Stimulated activated CD4-positive, alpha-beta T cell treated with anti-CD3 and anti-CD28 coated beads, Interleukin-12 subunit alpha, Interleukin-12 subunit beta, amount 100 ng/mL, for 48 hours (primary cell): Measurements from ENCODE around the gene TUBGCP3.

Experiments used
- DNase-seq, 3 donors: peaks; one replicate each; pipeline ENCODE4 v3.0.0-alpha.2; 2020; ENCODE audit warnings: low read depth in 2 of 3, low spot score in 1 of 3

The TUBGCP3 gene

DNA sequence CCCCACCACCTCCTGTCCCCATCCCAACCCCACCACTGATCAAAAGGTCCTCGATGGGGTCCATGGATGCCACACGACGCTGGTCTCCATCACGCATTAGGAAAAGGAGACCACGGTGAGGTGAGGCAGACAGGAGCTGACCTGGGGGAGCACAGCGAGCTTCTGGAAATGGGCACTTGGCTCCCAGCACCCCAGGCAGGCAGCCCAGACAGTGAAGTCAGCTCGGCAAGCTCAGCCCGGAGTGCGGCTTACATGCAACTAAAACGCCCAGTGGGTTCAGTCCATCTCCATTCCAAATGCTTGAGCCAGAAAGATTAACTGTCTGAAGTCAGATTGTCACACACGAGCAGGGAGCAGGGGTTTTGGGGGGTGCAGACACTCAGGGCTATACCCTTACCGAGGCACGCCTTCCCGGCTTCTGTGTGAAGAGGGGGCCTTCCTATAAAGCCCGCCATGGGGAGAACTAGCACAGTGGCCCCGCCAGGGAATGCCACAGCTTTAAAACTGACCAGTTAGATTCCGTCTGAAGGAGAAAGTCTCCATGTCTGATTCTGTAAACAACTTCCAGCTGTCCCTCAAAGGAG, 132.4 kb downstream of the TUBGCP3 start:
- DNase-seq, result no peak

DNA sequence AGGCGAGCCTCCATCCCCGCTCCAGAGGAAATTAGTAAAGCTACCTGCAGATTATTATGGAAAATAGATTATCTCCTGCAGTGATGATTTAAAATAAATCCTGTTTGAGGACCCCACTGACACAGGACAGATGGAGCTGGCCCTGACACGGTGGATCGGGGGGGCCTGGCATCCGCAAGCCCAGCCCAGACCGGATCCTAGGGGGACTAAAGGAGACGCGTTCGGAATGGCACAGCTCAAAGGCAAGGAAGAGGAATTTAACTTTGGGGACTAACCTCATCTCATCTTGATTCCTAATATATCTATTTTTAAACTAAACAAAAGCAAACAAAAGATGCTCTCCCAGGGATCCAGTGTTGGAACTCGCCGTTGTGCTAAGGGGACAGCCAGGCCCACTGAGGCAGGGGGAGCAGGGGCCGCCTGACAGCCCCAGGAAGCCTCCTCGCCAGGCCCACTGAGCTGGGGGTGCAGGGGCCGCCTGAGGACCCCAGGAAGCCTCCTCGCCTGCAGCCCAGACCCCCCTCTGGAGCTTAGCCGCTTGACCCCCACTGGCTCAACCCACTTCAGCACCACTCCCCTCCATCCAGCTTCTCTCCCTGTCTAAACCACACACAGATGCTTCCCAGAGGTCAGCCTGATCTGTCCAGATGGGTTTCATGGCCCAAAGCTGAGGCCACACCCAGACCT, 133.2 kb downstream of the TUBGCP3 start:
- DNase-seq, result no peak

DNA sequence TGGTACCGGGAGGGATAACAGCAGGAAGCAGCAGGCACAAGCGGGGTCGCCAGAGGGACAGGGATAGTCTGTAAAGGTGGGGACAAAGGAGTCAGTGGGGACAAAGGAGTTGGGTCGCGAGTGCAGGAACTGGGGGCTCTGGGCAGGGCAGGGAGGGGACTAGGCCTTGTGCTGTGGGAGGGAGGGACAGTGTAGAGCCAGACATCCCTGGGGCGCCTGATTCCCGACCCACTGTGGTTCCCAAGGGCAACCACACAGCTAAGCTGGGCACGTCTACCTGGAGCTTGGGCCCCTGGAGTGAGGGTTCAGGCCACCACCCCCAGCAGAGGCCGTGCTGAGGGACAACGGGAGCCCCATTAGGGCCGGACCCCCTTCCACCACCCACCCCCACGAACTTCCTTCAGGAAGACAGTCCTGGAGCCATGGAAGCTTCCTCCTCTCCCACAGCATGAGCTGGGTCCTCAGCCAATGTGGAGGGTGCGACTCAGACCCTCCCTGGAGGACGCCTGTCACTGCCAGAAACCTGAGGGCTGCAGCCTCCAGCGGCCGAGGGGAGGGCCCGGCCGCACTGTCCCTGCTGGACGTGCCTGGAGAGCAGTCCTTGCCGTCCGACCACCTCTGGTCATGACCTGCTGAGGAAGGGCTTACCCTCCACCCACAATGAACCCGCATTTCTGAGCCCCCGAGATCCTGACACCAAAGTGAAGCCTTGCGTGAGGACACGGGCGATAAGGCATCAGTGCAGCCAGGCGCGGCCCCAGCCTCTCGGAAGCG, 133.9 kb downstream of the TUBGCP3 start:
- DNase-seq, result no peak

DNA sequence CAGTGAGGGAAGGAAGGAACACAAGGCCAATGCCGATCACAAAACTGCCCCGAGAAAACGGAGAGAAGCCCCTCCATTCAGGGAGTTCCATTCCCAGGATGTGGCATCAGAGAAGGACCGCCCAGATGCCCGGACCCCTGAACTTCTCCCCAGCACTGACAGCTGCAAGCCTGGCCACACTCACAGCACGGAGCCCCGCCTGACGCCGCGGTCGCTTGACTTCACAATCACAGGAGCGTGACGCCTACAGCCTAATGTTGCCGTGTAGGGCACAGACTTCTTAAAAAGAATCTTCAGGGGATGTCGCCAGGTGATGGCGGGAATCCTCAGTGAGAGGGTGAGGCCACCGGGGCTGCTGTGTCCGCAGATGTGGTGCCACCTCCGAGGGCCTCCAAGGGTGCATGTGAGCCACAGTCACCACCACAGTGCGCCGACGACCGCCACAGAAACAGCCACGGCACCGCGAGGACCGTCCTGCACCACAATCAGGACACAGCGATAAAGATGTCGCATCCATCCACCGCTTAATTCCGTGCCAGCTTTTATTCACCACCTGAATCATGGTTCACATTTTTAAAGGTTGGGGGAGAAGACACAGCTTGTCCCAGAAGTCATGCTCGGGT, 134.6 kb downstream of the TUBGCP3 start:
- no peak for DNase-seq

- no peak for DNase-seq
Observed at GRCh38 chr13:112452380-112453206, 135.4 kb downstream of the TUBGCP3 start.

GRCh38 chr13:112451512-112452379, 136.2 kb downstream of the TUBGCP3 start:
- DNase-seq, result no peak

- no peak for DNase-seq
Observed at GRCh38 chr13:112450904-112451240, 137.1 kb downstream of the TUBGCP3 start.

- no peak for DNase-seq
Observed at GRCh38 chr13:112450118-112450903, 137.6 kb downstream of the TUBGCP3 start.

DNA sequence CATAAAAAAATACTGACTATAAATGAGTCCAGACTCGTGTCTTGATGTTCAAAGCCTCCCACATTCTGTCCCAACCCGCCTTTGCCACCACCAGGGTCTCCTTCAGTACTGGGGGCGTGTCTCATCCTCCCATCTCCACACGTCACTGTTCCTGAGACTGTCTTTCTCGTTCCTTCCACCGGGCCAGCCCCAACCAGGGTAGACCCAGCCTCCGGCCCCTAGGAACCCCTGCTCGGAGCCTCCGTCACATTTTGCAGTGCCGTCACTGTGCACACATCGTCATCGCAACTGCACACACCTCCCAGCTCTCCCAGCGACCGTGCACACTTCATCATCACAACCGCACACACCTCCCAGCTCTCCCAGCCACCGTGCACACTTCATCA, 138.4 kb downstream of the TUBGCP3 start:
- DNase-seq, result no peak

GRCh38 chr13:112448621-112449544, 139.1 kb downstream of the TUBGCP3 start:
- DNase-seq, result no peak

DNA sequence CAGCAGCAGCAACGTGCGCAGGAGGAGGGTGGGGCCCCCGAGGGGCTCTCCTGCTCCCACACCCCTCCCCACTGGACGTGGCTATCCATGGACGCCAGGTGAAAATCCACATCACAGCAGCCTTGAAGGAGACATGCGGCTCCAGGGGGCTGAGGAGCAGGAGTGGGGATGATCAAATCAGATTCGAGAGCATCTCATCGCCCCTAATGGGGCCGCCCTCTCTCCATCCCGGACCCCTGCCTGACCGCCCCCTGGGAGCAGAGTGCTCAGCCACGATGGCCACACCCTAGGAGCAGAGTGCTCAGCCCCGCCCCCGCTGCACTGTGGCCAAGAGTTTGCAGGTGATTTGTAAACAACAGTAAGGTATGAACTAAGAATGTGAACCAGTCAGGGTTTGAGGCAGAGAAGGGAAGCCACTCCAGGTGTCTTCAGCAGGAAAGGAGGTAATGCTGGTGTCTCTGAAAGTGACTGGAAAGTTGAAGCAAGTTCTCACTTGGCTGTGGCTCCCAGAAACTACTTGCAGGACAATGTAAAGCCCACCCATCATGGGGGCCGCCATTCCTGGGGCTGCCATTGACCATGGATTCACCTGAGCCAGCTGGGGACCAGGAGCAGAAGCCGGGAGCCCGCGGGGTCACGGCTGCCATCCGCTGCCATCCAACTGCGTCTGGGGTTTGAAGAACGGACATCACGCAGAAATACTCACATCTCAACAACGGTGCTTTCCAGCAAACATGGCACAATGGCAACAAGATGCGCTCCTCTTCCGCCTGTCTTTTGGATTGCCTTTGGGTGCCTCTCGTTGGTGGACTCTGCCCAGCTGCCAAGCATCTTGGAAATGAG, 140.0 kb downstream of the TUBGCP3 start:
- DNase-seq, result no peak

DNA sequence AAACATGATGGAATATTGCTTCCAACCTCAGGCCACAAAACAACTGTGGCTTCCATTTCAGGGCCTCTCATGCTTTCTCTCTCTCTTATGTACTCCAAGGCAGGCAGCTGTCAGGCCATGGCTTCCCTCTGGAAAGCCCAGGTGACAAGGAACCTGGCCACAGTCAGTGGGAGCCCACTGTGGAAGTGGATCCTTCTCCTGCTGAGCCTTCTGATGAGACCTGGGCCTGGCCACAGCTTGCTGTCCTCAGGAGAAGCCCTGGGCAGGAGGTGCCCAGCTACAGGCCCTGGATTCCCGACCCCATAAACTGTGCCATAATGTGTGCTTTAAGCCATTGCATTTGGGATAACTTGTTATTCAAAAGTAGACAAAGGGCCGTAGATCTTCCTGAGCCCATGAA, 140.6 kb downstream of the TUBGCP3 start:
- no peak for DNase-seq

- DNase-seq, result no peak
Observed at GRCh38 chr13:112446867-112447266, 141.1 kb downstream of the TUBGCP3 start.

- DNase-seq, result no peak
Observed at GRCh38 chr13:112446347-112446861, 141.5 kb downstream of the TUBGCP3 start.

DNA sequence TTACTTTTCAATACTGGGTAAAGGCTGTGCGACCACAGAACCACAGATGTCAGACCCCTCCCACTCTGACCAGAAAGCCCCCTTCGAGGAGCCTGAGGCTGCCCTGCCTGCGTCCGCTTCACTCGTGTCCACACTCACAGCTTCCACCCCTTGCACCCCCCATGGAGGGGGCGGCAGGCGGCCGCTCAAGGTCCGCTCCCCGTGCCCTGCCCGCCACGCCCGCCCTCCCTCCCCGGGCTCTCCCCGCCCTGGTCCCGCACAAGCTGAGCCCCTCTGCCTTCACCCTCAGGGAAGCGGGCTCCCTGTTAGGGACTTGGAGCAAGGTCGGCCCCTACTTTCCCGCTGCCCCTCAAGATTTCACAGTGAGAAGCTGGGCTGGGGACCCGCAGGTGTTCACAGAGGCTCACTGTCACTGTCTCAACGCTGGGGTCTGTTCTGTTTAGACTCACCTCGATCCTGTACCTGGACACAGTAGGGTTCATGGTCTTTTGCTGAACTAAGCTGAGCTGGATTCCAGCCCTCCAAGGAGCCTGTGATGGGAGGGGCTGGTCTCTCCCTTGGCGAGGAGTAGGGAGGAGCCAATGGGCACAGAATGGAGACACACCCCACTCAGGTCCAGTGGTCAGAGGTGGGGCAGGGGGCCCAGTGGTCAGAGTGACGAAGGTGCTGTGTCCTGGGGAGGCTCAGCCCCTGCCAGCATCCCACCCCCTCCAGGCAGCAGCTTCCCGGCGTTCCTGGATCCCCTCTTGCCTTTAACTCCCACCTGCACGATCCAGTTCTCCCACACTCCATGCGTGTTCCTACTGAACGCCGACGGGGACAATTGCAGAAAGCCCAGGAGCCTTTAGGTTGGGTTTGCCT, 142.3 kb downstream of the TUBGCP3 start:
- no peak for DNase-seq
